Midbrain (tissue), 1 donor: ENCODE measurements around the gene GLRA2.

Source experiments
- DNase-seq: peaks from one replicate; lab custom pipeline; 2025; lab: John Stamatoyannopoulos, UW

GLRA2 gene

DNA sequence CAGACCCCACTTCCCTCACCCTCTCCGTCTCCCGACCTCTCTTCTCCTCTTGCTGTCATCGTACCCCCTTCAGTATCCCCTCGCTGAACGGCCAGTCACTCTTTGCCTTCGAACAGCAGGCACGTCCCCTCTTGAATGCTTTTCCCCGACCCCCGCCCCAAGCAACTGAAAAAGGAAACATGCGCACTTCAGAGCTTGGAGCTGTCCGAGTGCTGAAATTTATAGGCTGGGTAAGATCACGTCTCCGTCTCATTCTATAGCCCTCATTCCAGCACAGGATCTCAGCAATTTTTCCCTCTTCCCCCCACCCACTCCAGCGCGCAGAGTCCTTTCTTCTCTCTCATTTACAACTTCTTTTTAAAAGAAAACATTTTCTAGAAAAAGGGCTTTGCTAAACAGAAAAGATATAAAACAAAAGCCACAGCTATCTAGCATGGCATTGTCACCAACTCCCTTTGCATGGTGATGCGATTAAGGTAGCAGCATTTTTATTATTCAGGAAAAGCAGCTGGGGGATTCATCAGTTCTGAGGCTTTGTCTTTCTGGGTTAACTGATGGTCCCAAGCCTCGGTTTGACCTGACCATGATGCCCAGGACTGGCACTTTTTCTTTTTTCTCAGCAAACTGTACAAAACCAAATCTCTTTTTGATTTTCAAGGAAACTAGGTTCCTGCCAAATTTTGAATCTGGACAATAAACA is at the start of gene GLRA2:
Gene GLRA2, plus strand, starts transcription at position 247 of the 700 bp plus-strand sequence. CDS start 522 bp downstream, outside the sequence.
- peak; percentile 13 for DNase-seq

GRCh38 chrX:14489437-14489836 is 39.9 kb upstream of the GLRA2 start:
- DNase-seq: no peak

DNA sequence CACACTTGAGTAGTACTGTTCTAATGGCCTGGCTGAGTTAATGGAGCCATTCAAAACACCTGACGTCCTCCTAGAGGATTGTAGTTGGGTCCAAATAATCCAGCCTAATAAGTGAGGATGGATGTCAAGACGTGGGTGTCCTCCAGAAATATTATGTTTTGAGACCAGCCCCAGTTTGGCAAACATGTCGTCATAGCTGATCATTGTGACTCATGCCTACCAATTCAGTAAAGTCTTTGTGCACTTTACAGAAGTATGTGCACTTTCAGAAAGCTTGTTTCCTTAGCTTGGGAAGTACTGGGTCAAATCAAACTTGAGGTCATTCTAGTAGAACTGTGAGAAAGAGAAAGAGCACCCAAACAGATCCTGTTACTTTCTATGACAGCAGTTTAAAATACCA is 37.6 kb upstream of the GLRA2 start:
- DNase-seq: no peak

DNA sequence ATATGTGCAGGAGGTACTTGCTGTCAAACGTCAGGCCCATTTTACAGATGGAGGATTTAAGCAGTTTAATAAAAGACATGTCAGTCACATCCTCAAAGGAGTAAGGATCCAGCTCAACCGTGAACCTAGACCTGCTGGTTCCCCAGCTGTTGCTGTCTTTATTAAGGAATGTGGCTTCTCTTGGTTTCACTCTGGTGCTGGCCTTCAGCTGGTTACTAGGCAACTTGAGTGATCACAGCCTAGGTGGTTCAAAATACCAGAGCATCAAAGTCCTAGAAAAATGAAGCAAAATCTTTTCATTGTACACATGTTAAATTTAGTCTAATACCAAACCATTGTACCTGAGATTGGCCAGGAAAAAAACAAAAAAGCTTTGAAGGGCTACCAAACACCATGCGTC is 32.7 kb upstream of the GLRA2 start:
- no peak for DNase-seq

- DNase-seq: no peak
These were observed 32.1 kb upstream of the GLRA2 start for GRCh38 chrX:14497184-14497666.

DNA sequence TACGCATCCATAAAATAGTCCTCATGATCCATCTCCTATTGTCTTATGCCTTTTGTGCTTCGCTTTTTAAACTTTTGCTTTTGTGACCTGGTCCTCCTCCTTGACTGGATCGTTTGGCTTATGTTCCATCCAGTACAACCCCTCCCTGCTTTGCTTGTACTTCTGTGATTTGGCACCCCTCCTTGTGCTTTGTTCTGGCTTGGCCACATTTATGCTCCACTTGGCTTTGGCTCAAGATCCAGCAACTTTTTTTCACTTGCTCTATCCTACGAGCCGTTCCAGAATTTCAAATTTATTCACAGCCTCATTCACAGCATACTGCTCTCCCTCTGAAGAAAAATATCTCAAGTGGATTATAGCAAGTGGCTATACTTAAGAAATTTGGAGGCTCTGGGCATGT is 28.0 kb upstream of the GLRA2 start:
- DNase-seq: peak; percentile 22

DNA sequence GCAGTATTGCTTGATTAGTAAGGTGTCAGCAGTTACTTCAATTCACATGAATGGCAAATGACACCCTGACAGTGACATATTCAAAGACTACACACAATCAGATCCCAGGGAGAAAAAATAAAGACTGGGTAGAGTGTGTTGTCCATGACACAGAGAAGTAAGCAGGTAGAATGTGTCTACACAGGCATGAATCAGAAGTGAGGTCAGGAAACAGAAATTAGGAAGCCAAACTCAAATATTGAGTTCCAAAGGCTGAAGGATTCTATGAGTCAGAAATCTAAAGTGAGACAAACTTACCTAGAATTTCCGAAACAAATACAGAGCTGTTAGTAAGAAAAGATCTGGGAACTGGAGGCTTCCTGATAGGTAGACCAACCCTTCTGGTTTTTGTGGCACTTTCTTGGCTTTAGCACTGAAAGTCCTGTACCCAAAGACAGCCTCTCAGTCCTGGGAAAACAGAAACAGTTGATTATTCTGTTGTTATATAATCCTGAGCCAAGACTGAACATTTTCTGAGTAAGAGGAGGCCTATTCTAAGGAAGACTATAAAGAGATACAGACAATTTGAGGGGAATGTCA is 24.3 kb upstream of the GLRA2 start:
- peak; percentile 10 for DNase-seq

- DNase-seq: no peak
These were observed 23.7 kb upstream of the GLRA2 start for GRCh38 chrX:14505648-14506047.

GRCh38 chrX:14506866-14507265 is 22.5 kb upstream of the GLRA2 start:
- no peak for DNase-seq

DNA sequence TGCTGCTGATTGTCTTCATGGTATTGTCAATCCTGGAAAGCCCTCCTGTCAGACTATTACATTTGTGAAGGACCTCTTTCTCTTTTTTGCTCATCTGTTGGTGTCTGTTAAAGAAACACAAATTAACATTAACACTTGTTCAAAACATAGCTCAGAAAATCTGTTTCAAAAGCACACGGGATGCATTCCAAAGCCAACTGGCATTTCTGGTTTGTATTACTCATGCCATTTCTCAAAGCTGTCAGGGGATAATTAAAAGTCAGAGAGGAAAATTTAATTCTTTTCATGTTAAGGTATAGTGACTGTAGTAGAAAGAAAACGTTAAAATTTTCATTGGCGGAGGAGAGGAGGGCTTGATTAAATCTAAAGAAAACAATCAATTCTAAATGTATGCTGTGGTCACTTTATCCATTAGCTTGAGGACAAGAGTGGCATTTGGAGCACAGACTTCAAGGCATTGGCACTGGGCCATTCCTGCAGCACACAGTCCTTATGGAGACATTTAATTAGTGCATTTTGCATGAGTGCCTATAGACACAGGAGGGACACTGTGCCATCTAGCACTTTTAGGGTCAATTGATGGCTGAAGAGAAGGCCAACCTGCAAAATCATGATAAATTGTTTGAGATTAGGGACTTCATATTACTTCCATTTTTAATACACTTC is 21.2 kb upstream of the GLRA2 start:
- no peak for DNase-seq

DNA sequence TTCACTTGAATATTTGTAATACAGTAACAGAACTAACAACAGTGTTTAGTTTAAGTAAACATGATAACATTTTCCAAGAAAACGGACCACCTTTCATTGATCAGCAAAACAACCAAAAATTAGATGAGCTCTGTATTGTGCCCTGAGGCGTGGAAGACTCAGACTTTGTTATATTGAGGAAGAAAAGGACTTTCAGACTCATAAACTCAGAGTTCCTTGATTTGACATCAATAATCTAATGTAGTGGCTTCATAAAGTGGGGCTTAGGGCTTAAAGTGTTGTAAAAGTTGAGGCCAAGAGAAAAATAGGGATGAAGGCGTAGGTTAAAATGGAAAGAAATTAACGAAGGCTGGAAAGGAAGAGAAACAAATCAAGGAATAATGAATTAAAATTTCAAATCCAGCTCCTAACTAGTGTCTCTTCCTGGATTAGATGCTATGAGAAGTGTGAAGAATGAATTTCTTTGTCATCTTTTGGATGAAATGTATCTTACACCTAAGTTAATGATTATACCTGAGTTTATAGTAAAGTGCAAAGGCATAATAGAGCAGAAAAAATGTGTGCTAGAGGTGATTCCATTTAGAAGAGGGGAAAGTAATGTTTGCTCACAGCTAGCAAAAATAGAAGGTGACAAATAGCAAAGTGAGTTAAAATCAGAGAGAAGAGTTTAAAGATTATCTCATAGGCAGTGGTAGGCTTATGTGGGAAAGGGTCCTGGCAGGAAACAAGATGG is 19.8 kb upstream of the GLRA2 start:
- DNase-seq: no peak

DNA sequence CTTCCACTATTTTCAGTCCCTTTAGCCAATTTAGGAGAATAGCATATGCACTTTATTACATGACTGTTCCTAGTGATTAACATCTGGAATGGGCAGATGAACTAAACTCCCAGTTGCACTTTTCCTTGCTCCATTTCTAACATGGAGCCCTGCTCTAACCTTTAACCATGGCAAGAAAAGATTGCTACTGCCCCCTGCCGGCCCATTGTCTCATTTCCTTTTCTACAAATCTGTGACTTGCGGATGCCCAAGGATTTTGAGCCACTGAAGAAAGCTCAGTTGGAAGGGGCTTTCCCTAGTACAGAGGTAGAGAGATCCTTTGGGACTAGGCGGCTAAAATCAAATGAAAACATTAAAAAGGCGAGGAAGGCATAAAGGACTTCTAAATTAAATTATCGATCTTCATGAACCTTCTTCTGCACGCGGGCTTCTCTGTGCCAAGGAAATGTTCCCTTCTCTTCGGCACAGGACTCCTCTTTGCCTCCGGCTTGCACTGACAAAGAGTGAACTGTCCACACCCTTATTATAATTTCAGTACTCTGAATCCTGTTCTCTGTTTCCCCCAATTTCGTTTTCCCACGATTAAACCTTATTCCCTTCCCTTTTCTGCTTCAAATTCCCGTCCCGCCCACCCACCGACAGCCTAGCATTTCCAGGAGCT is 577 bp upstream of the GLRA2 start:
- peak; percentile 63 for DNase-seq

DNA sequence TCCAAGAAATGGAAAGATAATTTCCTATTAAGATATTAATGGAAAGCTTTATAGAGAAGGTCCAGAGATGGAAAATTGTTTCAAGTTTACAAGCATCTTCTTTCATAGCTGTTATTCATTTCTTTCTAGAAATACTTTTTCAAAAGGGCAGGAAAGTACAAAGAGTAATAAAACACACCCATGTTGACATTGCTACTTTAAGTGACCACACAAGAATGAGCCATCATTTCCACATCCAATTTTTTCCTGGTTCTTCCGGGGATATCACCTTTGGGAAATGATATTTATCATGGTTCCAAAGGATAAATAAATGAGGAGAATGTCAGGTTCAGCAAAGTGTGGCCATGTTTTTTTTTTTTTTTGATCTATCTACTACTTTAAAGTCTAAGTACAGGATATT is 4.5 kb downstream of the GLRA2 start:
- no peak for DNase-seq

DNA sequence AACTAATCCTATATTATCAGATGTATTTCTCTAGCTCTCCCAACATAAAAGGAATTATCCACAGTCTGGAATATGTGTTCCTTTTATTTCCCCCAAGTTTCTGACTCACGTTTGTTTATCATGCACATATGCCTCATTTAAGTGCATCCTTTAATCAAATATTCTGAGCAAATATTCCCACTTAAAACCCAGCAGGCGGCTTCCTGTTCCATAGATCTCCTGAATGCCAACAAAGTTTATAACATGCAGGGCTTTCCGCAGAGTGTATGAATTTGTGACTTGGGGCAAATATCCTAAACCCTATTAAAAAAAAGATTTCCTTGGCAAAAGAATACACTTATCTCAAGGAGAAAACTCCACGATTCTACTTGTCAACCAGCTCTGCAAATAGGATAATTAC is 16.9 kb downstream of the GLRA2 start:
- DNase-seq: no peak

- DNase-seq: peak; percentile 10
These were observed 24.9 kb downstream of the GLRA2 start for GRCh38 chrX:14554131-14554715.

DNA sequence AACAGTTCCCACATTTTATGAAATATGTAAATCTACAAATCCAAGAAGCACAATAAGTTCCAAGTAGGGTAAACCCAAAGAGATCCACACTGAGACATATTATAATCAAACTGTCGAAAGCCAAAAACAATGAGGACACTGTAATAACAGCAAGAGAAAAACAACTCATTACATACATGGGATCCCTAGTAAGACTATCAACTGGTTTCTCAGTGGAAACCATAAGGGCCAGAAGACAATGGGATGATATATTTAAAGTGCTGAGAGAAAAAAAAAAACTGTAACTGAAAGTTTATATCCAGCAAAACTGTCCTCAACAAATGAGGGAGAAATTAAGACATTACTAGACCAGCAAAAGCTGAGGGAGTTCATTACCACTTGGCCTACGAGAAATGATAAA is 34.7 kb downstream of the GLRA2 start:
- DNase-seq: no peak

- no peak for DNase-seq
These were observed 43.8 kb downstream of the GLRA2 start for GRCh38 chrX:14573161-14573560.

- no peak for DNase-seq
These were observed 51.7 kb downstream of the GLRA2 start for GRCh38 chrX:14581081-14581480.

GRCh38 chrX:14584548-14584947 is 55.2 kb downstream of the GLRA2 start:
- DNase-seq: no peak

DNA sequence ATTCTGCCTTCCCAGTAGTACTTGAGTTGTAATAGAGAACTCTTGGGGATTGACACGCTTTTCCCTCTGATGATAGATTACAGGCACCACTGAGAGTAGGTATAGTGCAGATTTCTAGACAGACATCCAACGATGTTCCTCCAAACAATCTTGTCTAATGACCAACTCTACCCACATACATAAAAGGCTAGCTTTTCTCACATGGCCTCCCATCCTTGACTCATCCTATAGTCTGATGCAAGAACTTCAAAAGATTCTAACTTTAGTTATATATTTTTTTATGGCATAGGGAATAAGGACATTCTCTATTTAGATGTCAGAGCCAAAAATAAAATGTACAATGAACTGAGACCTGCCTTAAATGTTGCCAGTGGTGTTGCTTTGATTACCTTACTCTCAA is 60.9 kb downstream of the GLRA2 start:
- no peak for DNase-seq

- DNase-seq: no peak
These were observed 61.5 kb downstream of the GLRA2 start for GRCh38 chrX:14590693-14591424.
